ENCODE data around the gene ZBED4. TPM values are rescaled to one million over a fixed set of nuclear protein-coding genes. Genes with fewer than 3 reads are reported as not detected.

Gene ZBED4
- total and polyA plus RNA-seq, 11 donors, result 2.2 to 8.6 (median 4.9) TPM

DNA sequence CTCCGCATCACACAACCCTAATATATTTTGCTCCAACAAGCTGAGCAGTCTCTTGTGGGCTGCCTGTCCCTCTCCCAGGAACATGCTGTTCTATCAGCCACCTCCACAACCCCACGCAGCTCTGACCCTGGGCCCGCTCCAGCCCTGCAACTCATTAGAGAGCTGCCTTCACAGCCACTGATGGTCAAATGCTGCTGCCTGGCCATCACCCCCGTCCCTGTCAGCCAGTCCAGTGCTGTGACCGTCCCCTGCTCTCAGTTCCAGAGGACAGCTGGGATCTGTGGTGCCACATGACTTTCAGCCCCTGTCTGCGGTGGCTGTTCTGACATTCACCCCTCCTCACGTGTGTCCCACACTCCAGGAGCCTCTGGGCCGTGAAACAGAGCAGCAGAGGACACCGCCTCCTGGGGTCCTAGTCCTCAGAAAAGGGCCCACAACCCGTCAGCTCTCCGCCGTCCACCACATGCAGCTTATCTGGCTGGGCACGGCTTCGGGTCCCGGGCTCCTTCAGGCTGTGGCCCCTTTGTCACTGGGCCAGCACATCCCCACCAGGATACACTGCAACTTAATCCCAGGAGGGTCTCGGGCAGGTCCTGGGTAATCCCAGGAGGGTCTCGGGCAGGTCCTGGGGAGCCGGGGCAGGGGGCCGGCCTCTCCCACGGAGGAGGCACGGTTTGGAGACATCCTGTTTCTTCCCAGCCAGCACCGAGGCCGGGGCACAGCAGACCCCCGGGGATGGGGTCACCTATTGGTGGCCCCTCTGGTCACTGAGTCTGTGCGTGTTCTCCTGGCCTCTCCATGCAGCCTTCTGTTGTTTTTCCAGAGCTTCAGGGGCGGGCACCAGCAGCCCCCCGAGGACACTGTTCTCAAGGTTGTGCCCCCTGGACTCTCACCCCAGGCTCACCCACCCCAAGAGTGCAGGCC is 79.9 kb downstream of the ZBED4 start:
- WGBS, 4 donors, result 49 to 58% (median 52%) methylated on average over 16 to 27 of the region's 27 CpGs
- Histone ChIP-seq H3K36me3 (no peaks in the 10 kb centered on the region), H3K27me3 (peaks cover 0 to 9% (median 5%) of the 10 kb centered on the region in 9 donors), H3K27ac (peak overlapping the region; percentile 91 to 99 (median 95)), H3K4me1 (peaks cover 19 to 87% (median 67%) of the 10 kb centered on the region in 12 donors), H3K4me3 (peak overlapping the region in 4 of 12 donors; percentile 0 to 70 (median 54)), H3K9me3 (no peaks in the 10 kb centered on the region)
- ATAC-seq, result peak; percentile 2 to 53 (median 21)
- peak in 4 of 5 donors; percentile 60 to 82 (median 76) for DNase-seq
- TF ChIP-seq, protein P1, sequence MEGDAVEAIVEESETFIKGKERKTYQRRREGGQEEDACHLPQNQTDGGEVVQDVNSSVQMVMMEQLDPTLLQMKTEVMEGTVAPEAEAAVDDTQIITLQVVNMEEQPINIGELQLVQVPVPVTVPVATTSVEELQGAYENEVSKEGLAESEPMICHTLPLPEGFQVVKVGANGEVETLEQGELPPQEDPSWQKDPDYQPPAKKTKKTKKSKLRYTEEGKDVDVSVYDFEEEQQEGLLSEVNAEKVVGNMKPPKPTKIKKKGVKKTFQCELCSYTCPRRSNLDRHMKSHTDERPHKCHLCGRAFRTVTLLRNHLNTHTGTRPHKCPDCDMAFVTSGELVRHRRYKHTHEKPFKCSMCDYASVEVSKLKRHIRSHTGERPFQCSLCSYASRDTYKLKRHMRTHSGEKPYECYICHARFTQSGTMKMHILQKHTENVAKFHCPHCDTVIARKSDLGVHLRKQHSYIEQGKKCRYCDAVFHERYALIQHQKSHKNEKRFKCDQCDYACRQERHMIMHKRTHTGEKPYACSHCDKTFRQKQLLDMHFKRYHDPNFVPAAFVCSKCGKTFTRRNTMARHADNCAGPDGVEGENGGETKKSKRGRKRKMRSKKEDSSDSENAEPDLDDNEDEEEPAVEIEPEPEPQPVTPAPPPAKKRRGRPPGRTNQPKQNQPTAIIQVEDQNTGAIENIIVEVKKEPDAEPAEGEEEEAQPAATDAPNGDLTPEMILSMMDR (IDR thresholded peaks at IDR 0.05), result no peak
- peak in 1 of 2 donors; percentile 58 for TF ChIP-seq POLR2A (IDR thresholded peaks at IDR 0.05)
- intact Hi-C loops (cut with DNase I), result loop anchor here in 7 of 10 donors (5.0 to 10.0 kb wide), 7 partner anchors 34 to 274 kb away; partner anchors contain the start of gene TRABD (in 1 of the 7)

DNA sequence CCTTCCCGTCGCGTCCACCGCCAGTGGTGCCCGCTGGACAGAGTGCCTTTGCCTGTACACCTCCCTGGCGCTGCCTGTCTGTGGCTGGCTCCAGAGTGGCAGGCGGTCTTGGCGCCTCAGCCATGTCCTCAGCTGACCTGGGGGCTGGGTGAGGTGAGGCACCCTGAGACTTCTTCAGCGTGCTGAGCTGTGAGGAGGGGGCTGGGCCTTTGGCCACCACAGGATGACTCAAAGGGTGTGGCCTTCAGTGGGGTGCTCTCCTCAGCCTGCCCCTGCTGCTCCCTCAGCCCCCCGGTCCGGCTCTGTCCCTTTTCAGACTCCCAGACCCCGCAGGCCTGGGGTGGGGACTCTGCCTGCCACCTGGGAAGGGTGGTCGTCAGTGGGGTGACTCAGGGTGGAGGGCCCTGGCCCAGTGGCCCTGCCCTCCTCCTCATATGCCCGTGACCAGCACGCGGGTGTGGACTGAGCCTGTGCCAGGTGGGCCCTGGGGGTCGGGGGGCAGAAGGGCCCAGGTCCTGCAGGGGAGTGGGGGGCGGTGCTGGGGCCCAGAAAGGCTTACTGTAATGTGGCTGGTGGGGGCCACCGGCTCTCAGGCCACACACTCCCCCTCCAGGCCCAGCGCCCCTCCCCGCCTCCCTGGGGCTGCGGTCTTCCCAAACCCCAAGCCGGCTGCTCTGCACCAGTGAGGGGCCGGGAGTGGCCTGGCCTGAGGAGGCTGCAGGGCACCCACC is 80.7 kb downstream of the ZBED4 start:
- 38 to 56% (median 50%) methylated on average over 14 to 24 of the region's 24 CpGs for WGBS, 4 donors
- peak overlapping the region; percentile 21 to 70 (median 48) for H3K4me3 ChIP-seq
- peaks cover 0 to under 1% (median 0%) of the 10 kb centered on the region in 9 donors for H3K27me3 ChIP-seq
- H3K4me1 ChIP-seq, result peaks cover 19 to 88% (median 69%) of the 10 kb centered on the region in 12 donors
- no peaks in the 10 kb centered on the region for H3K9me3 ChIP-seq
- TF ChIP-seq, protein P1 (IDR thresholded peaks at IDR 0.05), result no peak
- peak overlapping the region; percentile 91 to 99 (median 95) for H3K27ac ChIP-seq
- ATAC-seq (peak; percentile 21 to 47 (median 36)), DNase-seq (peak; percentile 67 to 87 (median 82))
- H3K36me3 ChIP-seq, result no peaks in the 10 kb centered on the region
- intact Hi-C loops (cut with DNase I), result loop anchor here in 7 of 10 donors (5.0 to 10.0 kb wide), 7 partner anchors 33 to 273 kb away; partner anchors contain the start of gene TRABD (in 1 of the 7)

DNA sequence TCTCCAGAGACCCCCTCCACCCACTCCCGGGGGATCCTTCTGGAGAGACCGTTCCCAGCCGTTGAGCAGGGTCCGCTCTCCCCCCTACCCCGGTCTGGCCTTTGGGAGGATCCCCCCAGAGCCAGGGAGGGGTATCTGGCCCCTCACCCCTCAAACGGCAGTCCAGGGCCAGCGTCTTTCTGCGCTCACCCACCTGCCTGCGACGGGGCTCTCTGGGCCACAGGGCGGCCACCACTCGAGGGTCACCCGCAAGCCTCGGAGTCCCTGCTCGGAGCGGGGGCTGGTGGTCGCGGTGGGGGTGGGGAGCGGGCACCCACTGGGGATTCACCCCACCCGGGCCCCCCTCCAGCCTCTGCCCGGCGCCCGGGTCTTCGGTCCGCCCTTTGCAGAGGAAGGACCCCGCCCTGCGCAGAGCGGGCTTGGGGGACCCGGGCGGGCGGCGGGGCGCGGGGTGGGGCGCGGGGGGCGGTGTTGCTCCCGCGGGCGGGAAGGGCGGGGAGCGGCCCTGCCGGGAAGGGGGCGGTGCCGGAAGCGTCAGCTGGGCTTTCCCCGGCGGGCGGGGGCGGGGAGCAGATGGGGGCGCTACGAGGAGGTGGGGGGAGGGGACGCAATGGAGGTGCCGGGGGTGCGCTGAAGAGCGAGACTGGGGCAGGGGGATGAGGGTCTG is 81.4 kb downstream of the ZBED4 start:
- Histone ChIP-seq H3K4me1 (peaks cover 19 to 81% (median 65%) of the 10 kb centered on the region in 12 donors), H3K27ac (peak overlapping the region; percentile 91 to 99 (median 95)), H3K4me3 (peak overlapping the region; percentile 21 to 70 (median 48)), H3K36me3 (no peaks in the 10 kb centered on the region), H3K9me3 (no peaks in the 10 kb centered on the region), H3K27me3 (no peaks in the 10 kb centered on the region)
- TF ChIP-seq, protein P1 (IDR thresholded peaks at IDR 0.05), result no peak
- TF ChIP-seq POLR2A (IDR thresholded peaks at IDR 0.05), result no peak
- WGBS, 4 donors, result 6 to 27% (median 7%) methylated on average over 6 to 56 of the region's 56 CpGs
- ATAC-seq, result peak in 3 of 4 donors; percentile 4 to 41 (median 20)
- DNase-seq, result peak; percentile 91 to 94 (median 93)
- intact Hi-C loops (cut with DNase I), result loop anchor here in 7 of 10 donors (5.0 to 10.0 kb wide), 7 partner anchors 32 to 272 kb away; partner anchors contain the start of gene TRABD (in 1 of the 7)
